ENCODE results near the gene MAP4K4.

The MAP4K4 gene

GRCh38 chr2:101717071-101717845, 19.8 kb downstream of the MAP4K4 start:
- DNase-seq (ENCODE audit: low read depth, low spot score): no peak
- TF ChIP-seq ZNF274 (IDR thresholded peaks at IDR 0.05; ENCODE audit: low read depth, low read length) (no peak), SUZ12 (IDR thresholded peaks at IDR 0.05; ENCODE audit: extremely low read depth, insufficient read depth, insufficient read length) (no peak), YY1 (IDR thresholded peaks at IDR 0.05; ENCODE audit: insufficient read depth, insufficient read length) (no peak)
- peaks cover 27% of the 10 kb centered on the region for H3K36me3 ChIP-seq (ENCODE audit: insufficient read depth, insufficient read length, low read length)
- no peaks in the 10 kb centered on the region for H3K4me1 ChIP-seq (ENCODE audit: insufficient read depth, insufficient read length)
- no peaks in the 10 kb centered on the region for H3K27me3 ChIP-seq (ENCODE audit: insufficient read depth, insufficient read length)
- no peak overlapping the region for H3K4me3 ChIP-seq (ENCODE audit: insufficient read length, low read depth)
- no peak overlapping the region for H3K9ac ChIP-seq (ENCODE audit: insufficient read length, low read depth)
- peaks cover under 1% of the 10 kb centered on the region; the same call in 1 of the 2 replicates for H3K9me3 ChIP-seq (ENCODE audit: insufficient read depth, low read length)

- DNase-seq (ENCODE audit: low read depth, low spot score): no peak
- Histone ChIP-seq H3K4me1 (ENCODE audit: insufficient read depth, insufficient read length) (no peaks in the 10 kb centered on the region), H3K36me3 (ENCODE audit: insufficient read depth, insufficient read length, low read length) (peaks cover 33% of the 10 kb centered on the region), H3K27me3 (ENCODE audit: insufficient read depth, insufficient read length) (no peaks in the 10 kb centered on the region), H3K4me3 (ENCODE audit: insufficient read length, low read depth) (no peak overlapping the region), H3K9me3 (ENCODE audit: insufficient read depth, low read length) (peaks cover 9% of the 10 kb centered on the region), H3K9ac (ENCODE audit: insufficient read length, low read depth) (no peak overlapping the region)
- TF ChIP-seq YY1 (IDR thresholded peaks at IDR 0.05; ENCODE audit: insufficient read depth, insufficient read length) (no peak), SUZ12 (IDR thresholded peaks at IDR 0.05; ENCODE audit: extremely low read depth, insufficient read depth, insufficient read length) (no peak), ZNF274 (IDR thresholded peaks at IDR 0.05; ENCODE audit: low read depth, low read length) (no peak)
Measured at GRCh38 chr2:101718479-101718878, 21.0 kb downstream of the MAP4K4 start.

GRCh38 chr2:101718993-101719571, 21.6 kb downstream of the MAP4K4 start:
- peaks cover 35% of the 10 kb centered on the region for H3K36me3 ChIP-seq (ENCODE audit: insufficient read depth, insufficient read length, low read length)
- no peaks in the 10 kb centered on the region for H3K27me3 ChIP-seq (ENCODE audit: insufficient read depth, insufficient read length)
- H3K4me3 ChIP-seq (ENCODE audit: insufficient read length, low read depth): no peak overlapping the region
- H3K9me3 ChIP-seq (ENCODE audit: insufficient read depth, low read length): peaks cover 9% of the 10 kb centered on the region
- no peak for TF ChIP-seq SUZ12 (IDR thresholded peaks at IDR 0.05; ENCODE audit: extremely low read depth, insufficient read depth, insufficient read length)
- TF ChIP-seq YY1 (IDR thresholded peaks at IDR 0.05; ENCODE audit: insufficient read depth, insufficient read length): no peak
- no peak for TF ChIP-seq ZNF274 (IDR thresholded peaks at IDR 0.05; ENCODE audit: low read depth, low read length)
- H3K4me1 ChIP-seq (ENCODE audit: insufficient read depth, insufficient read length): no peaks in the 10 kb centered on the region
- H3K9ac ChIP-seq (ENCODE audit: insufficient read length, low read depth): no peak overlapping the region
- no peak for DNase-seq (ENCODE audit: low read depth, low spot score)

- peaks cover 29% of the 10 kb centered on the region for H3K36me3 ChIP-seq (ENCODE audit: insufficient read depth, insufficient read length, low read length)
Measured at GRCh38 chr2:101720732-101721131, 23.2 kb downstream of the MAP4K4 start.

GRCh38 chr2:101722864-101723263, 25.4 kb downstream of the MAP4K4 start:
- H3K9ac ChIP-seq (ENCODE audit: insufficient read length, low read depth): no peak overlapping the region
- no peak overlapping the region for H3K4me3 ChIP-seq (ENCODE audit: insufficient read length, low read depth)
- no peaks in the 10 kb centered on the region for H3K4me1 ChIP-seq (ENCODE audit: insufficient read depth, insufficient read length)

More at GRCh38 chr2:101720732-101721131, 23.2 kb downstream of the MAP4K4 start:
- H3K4me3 ChIP-seq (ENCODE audit: insufficient read length, low read depth): no peak overlapping the region
- peaks cover 9% of the 10 kb centered on the region for H3K9me3 ChIP-seq (ENCODE audit: insufficient read depth, low read length)
- no peak overlapping the region for H3K9ac ChIP-seq (ENCODE audit: insufficient read length, low read depth)
- no peaks in the 10 kb centered on the region for H3K4me1 ChIP-seq (ENCODE audit: insufficient read depth, insufficient read length)
- TF ChIP-seq ZNF274 (IDR thresholded peaks at IDR 0.05; ENCODE audit: low read depth, low read length) (no peak), SUZ12 (IDR thresholded peaks at IDR 0.05; ENCODE audit: extremely low read depth, insufficient read depth, insufficient read length) (no peak), YY1 (IDR thresholded peaks at IDR 0.05; ENCODE audit: insufficient read depth, insufficient read length) (no peak)
- no peaks in the 10 kb centered on the region for H3K27me3 ChIP-seq (ENCODE audit: insufficient read depth, insufficient read length)
- DNase-seq (ENCODE audit: low read depth, low spot score): no peak

GRCh38 chr2:101723371-101724124, 26.0 kb downstream of the MAP4K4 start:
- no peak for DNase-seq (ENCODE audit: low read depth, low spot score)
- Histone ChIP-seq H3K9ac (ENCODE audit: insufficient read length, low read depth) (no peak overlapping the region), H3K4me1 (ENCODE audit: insufficient read depth, insufficient read length) (no peaks in the 10 kb centered on the region), H3K36me3 (ENCODE audit: insufficient read depth, insufficient read length, low read length) (peaks cover 13% of the 10 kb centered on the region), H3K27me3 (ENCODE audit: insufficient read depth, insufficient read length) (no peaks in the 10 kb centered on the region), H3K9me3 (ENCODE audit: insufficient read depth, low read length) (peaks cover 9% of the 10 kb centered on the region), H3K4me3 (ENCODE audit: insufficient read length, low read depth) (no peak overlapping the region)
- no peak for TF ChIP-seq YY1 (IDR thresholded peaks at IDR 0.05; ENCODE audit: insufficient read depth, insufficient read length)
- no peak for TF ChIP-seq ZNF274 (IDR thresholded peaks at IDR 0.05; ENCODE audit: low read depth, low read length)
- no peak for TF ChIP-seq SUZ12 (IDR thresholded peaks at IDR 0.05; ENCODE audit: extremely low read depth, insufficient read depth, insufficient read length)

More at GRCh38 chr2:101722864-101723263, 25.4 kb downstream of the MAP4K4 start:
- TF ChIP-seq YY1 (IDR thresholded peaks at IDR 0.05; ENCODE audit: insufficient read depth, insufficient read length) (no peak), SUZ12 (IDR thresholded peaks at IDR 0.05; ENCODE audit: extremely low read depth, insufficient read depth, insufficient read length) (no peak), ZNF274 (IDR thresholded peaks at IDR 0.05; ENCODE audit: low read depth, low read length) (peak; percentile 64)
- Histone ChIP-seq H3K27me3 (ENCODE audit: insufficient read depth, insufficient read length) (no peaks in the 10 kb centered on the region), H3K36me3 (ENCODE audit: insufficient read depth, insufficient read length, low read length) (peaks cover 13% of the 10 kb centered on the region), H3K9me3 (ENCODE audit: insufficient read depth, low read length) (peaks cover 9% of the 10 kb centered on the region)
- no peak for DNase-seq (ENCODE audit: low read depth, low spot score)

GRCh38 chr2:101724125-101724474, 26.6 kb downstream of the MAP4K4 start:
- TF ChIP-seq SUZ12 (IDR thresholded peaks at IDR 0.05; ENCODE audit: extremely low read depth, insufficient read depth, insufficient read length) (no peak), ZNF274 (IDR thresholded peaks at IDR 0.05; ENCODE audit: low read depth, low read length) (no peak), YY1 (IDR thresholded peaks at IDR 0.05; ENCODE audit: insufficient read depth, insufficient read length) (no peak)
- peaks cover 9% of the 10 kb centered on the region for H3K9me3 ChIP-seq (ENCODE audit: insufficient read depth, low read length)
- no peak for DNase-seq (ENCODE audit: low read depth, low spot score)

More at GRCh38 chr2:101724125-101724474, 26.6 kb downstream of the MAP4K4 start:
- Histone ChIP-seq H3K27me3 (ENCODE audit: insufficient read depth, insufficient read length) (no peaks in the 10 kb centered on the region), H3K36me3 (ENCODE audit: insufficient read depth, insufficient read length, low read length) (peaks cover 13% of the 10 kb centered on the region), H3K4me1 (ENCODE audit: insufficient read depth, insufficient read length) (no peaks in the 10 kb centered on the region), H3K9ac (ENCODE audit: insufficient read length, low read depth) (no peak overlapping the region), H3K4me3 (ENCODE audit: insufficient read length, low read depth) (no peak overlapping the region)
